K562 (cell line): ENCODE results near the gene LMTK2. TPM values are rescaled to one million over a fixed set of nuclear protein-coding genes. Genes with fewer than 3 reads are reported as not detected.

Source experiments
- BHLHE40 ChIP-seq: IDR thresholded peaks from 2 replicates; pipeline ENCODE4 v1.6.1; 2011; ENCODE audit warnings: low read length, improper control_type of control experiment
- CCAR2 ChIP-seq: fragments of 200-400 bp; formaldehyde crosslinking; IDR thresholded peaks from 2 replicates; pipeline ENCODE4 v1.6.1; 2017; ENCODE audit warnings: mild to moderate bottlenecking, low read depth, low read length
- HMGN3 ChIP-seq: IDR thresholded peaks from 2 replicates; pipeline ENCODE4 v1.6.1; 2011; ENCODE audit warnings: borderline replicate concordance, low read depth, mild to moderate bottlenecking, mixed read lengths, low read length; ENCODE audit not compliant: insufficient read length; ENCODE audit errors: extremely low read depth
- IFI16 ChIP-seq: fragments of 250-450 bp; sonication (Bioruptor Pico); IDR thresholded peaks from 2 replicates; pipeline ENCODE4 v2.1.2; 2022; ENCODE audit warnings: mild to moderate bottlenecking, inconsistent platforms
- KHSRP ChIP-seq: fragments of 450-650 bp; IDR thresholded peaks from 2 replicates; pipeline ENCODE4 v1.6.1; 2017
- NCOA4 ChIP-seq: fragments of 450-650 bp; IDR thresholded peaks from 2 replicates; pipeline ENCODE4 v1.6.1; 2018; ENCODE audit warnings: mild to moderate bottlenecking; ENCODE audit not compliant: partially characterized antibody
- PKNOX1 ChIP-seq: fragments of 450-650 bp; IDR thresholded peaks from 2 replicates; pipeline ENCODE4 v1.6.1; 2016
- SMAD4 ChIP-seq: fragments of 250-450 bp; sonication (Bioruptor Pico); conservative IDR thresholded peaks from 2 replicates; pipeline ENCODE4 v1.8.0; 2021; ENCODE audit warnings: inconsistent platforms, mild to moderate bottlenecking, moderate library complexity
- TAF1 ChIP-seq: IDR thresholded peaks from 2 replicates; pipeline ENCODE4 v1.6.1; 2011; ENCODE audit warnings: mild to moderate bottlenecking, low read length, moderate library complexity; ENCODE audit not compliant: insufficient read depth, control insufficient read depth, severe bottlenecking; ENCODE audit errors: extremely low read depth
- ZNF311 ChIP-seq: fragments of 250-450 bp; sonication (Bioruptor Pico); IDR thresholded peaks from 2 replicates; pipeline ENCODE4 v1.4.0; 2020; ENCODE audit warnings: mild to moderate bottlenecking, moderate library complexity
- ZNF316 ChIP-seq: fragments of 450-650 bp; IDR thresholded peaks from 2 replicates; pipeline ENCODE4 v1.6.1; 2016
- ZNF354B ChIP-seq: fragments of 250-450 bp; sonication (Bioruptor Pico); IDR thresholded peaks from 2 replicates; pipeline ENCODE4 v1.4.0; 2020
- ZNF407 ChIP-seq: fragments of 450-650 bp; IDR thresholded peaks from 2 replicates; pipeline ENCODE4 v1.6.1; 2016; ENCODE audit warnings: low read depth
- polyA plus RNA-seq, 8 experiments: library from polyadenylated mRNA; depleted of rRNA in 4 of 8; stranded (reverse) in 5 of 8; unstranded in 3 of 8; fragments of >200 nt; fragmentation: Nextera tagmentation in 2 of 8; fragmentation: Illumina TruSeq in 1 of 8; extraction: Ambion mirVana in 2 of 8; extraction: Trizol in 1 of 8; gene quantifications; 2 replicates each; pipeline versions ENCODE4 v1.2.1 to v1.2.3, GENCODE V29; 2011 to 2014; ENCODE audit warnings: inconsistent platforms in 1 of 8, missing spikeins in 1 of 8
- total RNA-seq, 7 experiments: library from RNA; depleted of rRNA in 6 of 7; stranded (reverse); fragments of >200 nt in 6 of 7; fragmentation: Illumina TruSeq in 2 of 7; extraction: Trizol in 2 of 7; gene quantifications; 2 replicates each; pipeline versions ENCODE4 v1.2.1 to v1.2.3, GENCODE V29; 2011 to 2021; ENCODE audit warnings: low replicate concordance in 1 of 7
- TF ChIP-seq, protein P1 (sequence below): fragments of 450-650 bp; IDR thresholded peaks from 2 replicates; pipeline ENCODE4 v1.6.1; 2018; ENCODE audit not compliant: partially characterized antibody
- TF ChIP-seq, protein P2 (sequence below): sonication (generic); formaldehyde crosslinking; IDR thresholded peaks from 2 replicates; pipeline ENCODE4 v1.8.0; 2022; ENCODE audit warnings: mild to moderate bottlenecking, missing genetic modification reagents

LMTK2 gene
- total and polyA plus RNA-seq, 9 of the 15 experiments (the other 6 are each of a cell fraction or from before 2014, with no cell fraction given) = 0.78 to 16.4 (median 6.3) TPM

GRCh38 chr7:98106647-98107312 is at the start of gene LMTK2 (continued):
- TF ChIP-seq ZNF407 = no peak
- TF ChIP-seq, protein P1, sequence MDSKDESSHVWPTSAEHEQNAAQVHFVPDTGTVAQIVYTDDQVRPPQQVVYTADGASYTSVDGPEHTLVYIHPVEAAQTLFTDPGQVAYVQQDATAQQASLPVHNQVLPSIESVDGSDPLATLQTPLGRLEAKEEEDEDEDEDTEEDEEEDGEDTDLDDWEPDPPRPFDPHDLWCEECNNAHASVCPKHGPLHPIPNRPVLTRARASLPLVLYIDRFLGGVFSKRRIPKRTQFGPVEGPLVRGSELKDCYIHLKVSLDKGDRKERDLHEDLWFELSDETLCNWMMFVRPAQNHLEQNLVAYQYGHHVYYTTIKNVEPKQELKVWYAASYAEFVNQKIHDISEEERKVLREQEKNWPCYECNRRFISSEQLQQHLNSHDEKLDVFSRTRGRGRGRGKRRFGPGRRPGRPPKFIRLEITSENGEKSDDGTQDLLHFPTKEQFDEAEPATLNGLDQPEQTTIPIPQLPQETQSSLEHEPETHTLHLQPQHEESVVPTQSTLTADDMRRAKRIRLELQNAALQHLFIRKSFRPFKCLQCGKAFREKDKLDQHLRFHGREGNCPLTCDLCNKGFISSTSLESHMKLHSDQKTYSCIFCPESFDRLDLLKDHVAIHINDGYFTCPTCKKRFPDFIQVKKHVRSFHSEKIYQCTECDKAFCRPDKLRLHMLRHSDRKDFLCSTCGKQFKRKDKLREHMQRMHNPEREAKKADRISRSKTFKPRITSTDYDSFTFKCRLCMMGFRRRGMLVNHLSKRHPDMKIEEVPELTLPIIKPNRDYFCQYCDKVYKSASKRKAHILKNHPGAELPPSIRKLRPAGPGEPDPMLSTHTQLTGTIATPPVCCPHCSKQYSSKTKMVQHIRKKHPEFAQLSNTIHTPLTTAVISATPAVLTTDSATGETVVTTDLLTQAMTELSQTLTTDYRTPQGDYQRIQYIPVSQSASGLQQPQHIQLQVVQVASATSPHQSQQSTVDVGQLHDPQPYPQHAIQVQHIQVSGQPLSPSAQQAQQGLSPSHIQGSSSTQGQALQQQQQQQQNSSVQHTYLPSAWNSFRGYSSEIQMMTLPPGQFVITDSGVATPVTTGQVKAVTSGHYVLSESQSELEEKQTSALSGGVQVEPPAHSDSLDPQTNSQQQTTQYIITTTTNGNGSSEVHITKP = no peak
- TF ChIP-seq ZNF316 = peak; percentile 43; the same call in 1 of the 2 replicates
- TF ChIP-seq SMAD4 (CRISPR knock-in tag) = no peak
- TF ChIP-seq CCAR2 = no peak
- TF ChIP-seq NCOA4 = no peak
- no peak for TF ChIP-seq KHSRP
- no peak for TF ChIP-seq ZNF354B
- no peak; the same call in 1 of the 2 replicates for TF ChIP-seq BHLHE40
- TF ChIP-seq ZNF311 (CRISPR knock-in tag) = no peak
- TF ChIP-seq, protein P2, sequence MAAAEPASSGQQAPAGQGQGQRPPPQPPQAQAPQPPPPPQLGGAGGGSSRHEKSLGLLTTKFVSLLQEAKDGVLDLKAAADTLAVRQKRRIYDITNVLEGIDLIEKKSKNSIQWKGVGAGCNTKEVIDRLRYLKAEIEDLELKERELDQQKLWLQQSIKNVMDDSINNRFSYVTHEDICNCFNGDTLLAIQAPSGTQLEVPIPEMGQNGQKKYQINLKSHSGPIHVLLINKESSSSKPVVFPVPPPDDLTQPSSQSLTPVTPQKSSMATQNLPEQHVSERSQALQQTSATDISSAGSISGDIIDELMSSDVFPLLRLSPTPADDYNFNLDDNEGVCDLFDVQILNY (CRISPR knock-in tag) = no peak
- peak; percentile 89 for TF ChIP-seq TAF1
- TF ChIP-seq PKNOX1 = peak; percentile 100
- no peak for TF ChIP-seq IFI16 (CRISPR knock-in tag)
- peak; percentile 87 for TF ChIP-seq HMGN3
